ENCODE data around the gene AHCY.

GRCh38 chr20:34281177-34281576 is 22.0 kb downstream of the AHCY start:
- TF ChIP-seq CTCF (IDR thresholded peaks at IDR 0.05) (no peak), POLR2AphosphoS5 (IDR thresholded peaks at IDR 0.05) (no peak)

Measured in prostate gland (tissue), 2 donors.